A549 (cell line): Measurements from ENCODE around the gene IL4. TPM values are rescaled to one million over a fixed set of nuclear protein-coding genes. Genes with fewer than 3 reads are reported as not detected.
A peak's percentile ranks its signal among the peaks of the same experiment; 100 is the strongest.
"Not testable (repeated sequence)": the region's sequence is repeated elsewhere in the genome, so short reads cannot be mapped to it uniquely, and the experiment has no call there.

Source experiments
- ATAC-seq, 2 experiments: fragments of 200-7000 bp in 1 of 2; fragments of >200 bp in 1 of 2; cut with Nextera tagmentation in 1 of 2; cut with Tn5 transposase in 1 of 2; 3 replicates each; pipeline versions ENCODE4 v1.8.0 to v1.9.1; 2018 to 2020; ENCODE audit warnings: mild to moderate bottlenecking in 1 of 2, moderate library complexity in 1 of 2
- CTCF ChIA-PET: fragments of 300-600 bp; sonication (Branson Sonifier 250); formaldehyde crosslinking; extraction: SDS; loops from one replicate; lab custom pipeline; 2021; ENCODE audit warnings: antibody characterized with exemption, inconsistent platforms; lab: Yijun Ruan, JAX
- POLR2A ChIA-PET: fragments of 350-600 bp; formaldehyde crosslinking; extraction: SDS; loops from one replicate; lab custom pipeline; 2021; ENCODE audit warnings: antibody characterized with exemption, inconsistent platforms; lab: Yijun Ruan, JAX
- DNase-seq, 2 experiments: peaks; one replicate each; pipeline versions ENCODE4 v3.0.0 to v3.0.0-alpha.2; 2011 to 2016; ENCODE audit warnings: low read depth in 1 of 2, low spot score in 1 of 2
- FAIRE-seq: peaks from 2 replicates; lab custom pipeline; 2011; peaks lifted over from hg19 to GRCh38; lab: Jason Lieb, UNC
- H3K27ac ChIP-seq, 2 experiments: fragments of >200 bp; sonication (Bioruptor Twin); formaldehyde crosslinking; 3 replicates each; pipeline ENCODE4 v1.5.1; 2016 to 2017
- H3K4me1 ChIP-seq: fragments of >200 bp; sonication (Bioruptor Twin); formaldehyde crosslinking; 3 replicates; pipeline ENCODE4 v1.6.1; 2016
- H3K4me2 ChIP-seq: fragments of >200 bp; sonication (Bioruptor Twin); formaldehyde crosslinking; 3 replicates; pipeline ENCODE4 v1.6.1; 2016
- H3K4me3 ChIP-seq: fragments of >200 bp; sonication (Bioruptor Twin); formaldehyde crosslinking; 3 replicates; pipeline ENCODE4 v1.5.1; 2016
- H3K9me3 ChIP-seq: fragments of >200 bp; sonication (Bioruptor Twin); formaldehyde crosslinking; 3 replicates; pipeline ENCODE4 v1.6.1; 2016
- BHLHE40 ChIP-seq: IDR thresholded peaks from 2 replicates; pipeline ENCODE4 v1.6.1; 2012; ENCODE audit warnings: low read depth, low read length, inconsistent platforms
- CBX2 ChIP-seq: fragments of 200-600 bp; sonication (generic); IDR thresholded peaks from 2 replicates; pipeline ENCODE4 v1.6.1; 2016; ENCODE audit warnings: low read depth, mild to moderate bottlenecking, borderline replicate concordance
- ESRRA ChIP-seq: fragments of 150-350 bp; IDR thresholded peaks from 2 replicates; pipeline ENCODE4 v1.6.1; 2014; ENCODE audit warnings: mild to moderate bottlenecking, low read length, borderline replicate concordance
- FOSB ChIP-seq: fragments of 250-450 bp; sonication (Bioruptor Pico); IDR thresholded peaks from 2 replicates; pipeline ENCODE4 v1.5.0; 2020; ENCODE audit warnings: mild to moderate bottlenecking, moderate library complexity
- HDAC2 ChIP-seq: fragments of 200-600 bp; sonication (generic); IDR thresholded peaks from 2 replicates; pipeline ENCODE4 v1.6.1; 2016
- MAZ ChIP-seq: fragments of 150-350 bp; IDR thresholded peaks from 2 replicates; pipeline ENCODE4 v1.6.1; 2014; ENCODE audit warnings: antibody characterized with exemption, low read depth, low read length, borderline replicate concordance
- NFE2L2 ChIP-seq: fragments of 150-350 bp; conservative IDR thresholded peaks from 2 replicates; pipeline ENCODE4 v1.6.1; 2014; ENCODE audit warnings: low read length
- RAD21 ChIP-seq, 2 experiments: fragments of >200 bp in 1 of 2; sonication (Bioruptor Twin) in 1 of 2; formaldehyde crosslinking in 1 of 2; IDR thresholded peaks in 1 of 2; conservative IDR thresholded peaks in 1 of 2; 2 replicates in 1 of 2; 3 replicates in 1 of 2; pipeline ENCODE4 v1.6.1; 2012 to 2018; ENCODE audit warnings: inconsistent platforms in 1 of 2
- RCOR1 ChIP-seq: fragments of 150-350 bp; IDR thresholded peaks from 2 replicates; pipeline ENCODE4 v1.6.1; 2014; ENCODE audit warnings: antibody characterized with exemption, low read length, low read depth
- WGBS: methylation state at CpG from one replicate; pipeline ENCODE4 v1.1.6; 2017; ENCODE audit errors: missing lambda C conversion rate; 5-methylcytosine and 5-hydroxymethylcytosine counted together
- polyA plus RNA-seq, 4 experiments: library from polyadenylated mRNA; depleted of rRNA in 3 of 4; stranded (reverse); fragments of >200 nt; fragmentation: RNase III in 1 of 4; extraction: RNeasy Plus Mini Kit Qiagen cat#74134 plus additional on column Dnase treatment in 1 of 4; gene quantifications; 2 replicates in 3 of 4; 3 replicates in 1 of 4; pipeline ENCODE4 v1.2.3, GENCODE V29; 2011 to 2017
- TF ChIP-seq, protein P1 (sequence below): fragments of 450-650 bp; IDR thresholded peaks from 2 replicates; pipeline ENCODE4 v1.6.1; 2014; ENCODE audit warnings: antibody characterized with exemption
- TF ChIP-seq, protein P2 (sequence below): fragments of >200 bp; sonication (Bioruptor Twin); formaldehyde crosslinking; IDR thresholded peaks from 3 replicates; pipeline ENCODE4 v1.5.1; 2016
- TF ChIP-seq, protein P3 (sequence below): fragments of >200 bp; sonication (Bioruptor Twin); formaldehyde crosslinking; IDR thresholded peaks from 2 replicates; pipeline ENCODE4 v1.6.1; 2016
- TF ChIP-seq, protein P4 (sequence below): fragments of 250-450 bp; sonication (Bioruptor Pico); IDR thresholded peaks from 2 replicates; pipeline ENCODE4 v1.5.0; 2021; ENCODE audit warnings: mild to moderate bottlenecking, moderate library complexity, borderline replicate concordance
- TF ChIP-seq, protein P5 (sequence below): fragments of 200-600 bp; sonication (generic); IDR thresholded peaks from 2 replicates; pipeline ENCODE4 v1.6.1; 2016; ENCODE audit warnings: antibody characterized with exemption, mild to moderate bottlenecking, moderate library complexity

IL4 gene
- polyA plus RNA-seq, 2 of the 4 experiments (the other 2 are of a cell fraction) = not detected

DNA sequence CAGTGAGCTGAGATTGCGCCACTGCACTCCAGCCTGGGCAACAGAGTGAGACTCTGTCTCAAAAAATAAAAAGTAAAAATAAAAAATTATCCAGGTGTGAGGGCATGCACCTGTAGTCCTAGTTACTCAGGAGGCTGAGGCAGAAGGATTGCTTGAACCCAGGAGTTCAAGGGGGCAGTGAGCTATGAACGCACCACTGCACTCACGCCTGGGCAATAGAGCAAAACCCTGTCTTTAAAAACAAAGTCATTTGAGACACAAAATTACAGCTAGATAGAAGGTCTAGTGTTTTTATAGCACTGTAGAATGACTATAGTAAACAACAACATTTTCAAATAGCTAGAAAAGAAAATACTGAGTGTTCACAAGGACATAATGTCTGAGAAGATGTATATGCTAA is 16.4 kb downstream of the IL4 start:
- DNase-seq (no peak), FAIRE-seq (peak; percentile 7), ATAC-seq (no peak)
- no peak overlapping the region for H3K27ac ChIP-seq
- no peak overlapping the region for H3K4me3 ChIP-seq
- H3K9me3 ChIP-seq = no peaks in the 10 kb centered on the region
- no peak overlapping the region for H3K4me2 ChIP-seq
- H3K4me1 ChIP-seq = peaks cover 5% of the 10 kb centered on the region; the same call in 1 of the 3 replicates
- POLR2A ChIA-PET = no interaction called here
- 96% methylated on average over 3 of the region's 3 CpGs for WGBS
- TF ChIP-seq, protein P1, sequence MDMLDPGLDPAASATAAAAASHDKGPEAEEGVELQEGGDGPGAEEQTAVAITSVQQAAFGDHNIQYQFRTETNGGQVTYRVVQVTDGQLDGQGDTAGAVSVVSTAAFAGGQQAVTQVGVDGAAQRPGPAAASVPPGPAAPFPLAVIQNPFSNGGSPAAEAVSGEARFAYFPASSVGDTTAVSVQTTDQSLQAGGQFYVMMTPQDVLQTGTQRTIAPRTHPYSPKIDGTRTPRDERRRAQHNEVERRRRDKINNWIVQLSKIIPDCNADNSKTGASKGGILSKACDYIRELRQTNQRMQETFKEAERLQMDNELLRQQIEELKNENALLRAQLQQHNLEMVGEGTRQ = no peak
- TF ChIP-seq RCOR1 (no peak), CBX2 (no peak), HDAC2 (no peak), FOSB (CRISPR knock-in tag) (no peak), RAD21 (conservative IDR thresholded peaks at IDR 0.05 in 1 of 2, IDR thresholded peaks at IDR 0.05 in 1 of 2) (no peak), ESRRA (no peak), BHLHE40 (no peak), NFE2L2 (no peak), MAZ (no peak)
- TF ChIP-seq, protein P2, sequence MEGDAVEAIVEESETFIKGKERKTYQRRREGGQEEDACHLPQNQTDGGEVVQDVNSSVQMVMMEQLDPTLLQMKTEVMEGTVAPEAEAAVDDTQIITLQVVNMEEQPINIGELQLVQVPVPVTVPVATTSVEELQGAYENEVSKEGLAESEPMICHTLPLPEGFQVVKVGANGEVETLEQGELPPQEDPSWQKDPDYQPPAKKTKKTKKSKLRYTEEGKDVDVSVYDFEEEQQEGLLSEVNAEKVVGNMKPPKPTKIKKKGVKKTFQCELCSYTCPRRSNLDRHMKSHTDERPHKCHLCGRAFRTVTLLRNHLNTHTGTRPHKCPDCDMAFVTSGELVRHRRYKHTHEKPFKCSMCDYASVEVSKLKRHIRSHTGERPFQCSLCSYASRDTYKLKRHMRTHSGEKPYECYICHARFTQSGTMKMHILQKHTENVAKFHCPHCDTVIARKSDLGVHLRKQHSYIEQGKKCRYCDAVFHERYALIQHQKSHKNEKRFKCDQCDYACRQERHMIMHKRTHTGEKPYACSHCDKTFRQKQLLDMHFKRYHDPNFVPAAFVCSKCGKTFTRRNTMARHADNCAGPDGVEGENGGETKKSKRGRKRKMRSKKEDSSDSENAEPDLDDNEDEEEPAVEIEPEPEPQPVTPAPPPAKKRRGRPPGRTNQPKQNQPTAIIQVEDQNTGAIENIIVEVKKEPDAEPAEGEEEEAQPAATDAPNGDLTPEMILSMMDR = no peak
- TF ChIP-seq, protein P3, sequence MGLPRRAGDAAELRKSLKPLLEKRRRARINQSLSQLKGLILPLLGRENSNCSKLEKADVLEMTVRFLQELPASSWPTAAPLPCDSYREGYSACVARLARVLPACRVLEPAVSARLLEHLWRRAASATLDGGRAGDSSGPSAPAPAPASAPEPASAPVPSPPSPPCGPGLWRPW = no peak
- TF ChIP-seq, protein P4, sequence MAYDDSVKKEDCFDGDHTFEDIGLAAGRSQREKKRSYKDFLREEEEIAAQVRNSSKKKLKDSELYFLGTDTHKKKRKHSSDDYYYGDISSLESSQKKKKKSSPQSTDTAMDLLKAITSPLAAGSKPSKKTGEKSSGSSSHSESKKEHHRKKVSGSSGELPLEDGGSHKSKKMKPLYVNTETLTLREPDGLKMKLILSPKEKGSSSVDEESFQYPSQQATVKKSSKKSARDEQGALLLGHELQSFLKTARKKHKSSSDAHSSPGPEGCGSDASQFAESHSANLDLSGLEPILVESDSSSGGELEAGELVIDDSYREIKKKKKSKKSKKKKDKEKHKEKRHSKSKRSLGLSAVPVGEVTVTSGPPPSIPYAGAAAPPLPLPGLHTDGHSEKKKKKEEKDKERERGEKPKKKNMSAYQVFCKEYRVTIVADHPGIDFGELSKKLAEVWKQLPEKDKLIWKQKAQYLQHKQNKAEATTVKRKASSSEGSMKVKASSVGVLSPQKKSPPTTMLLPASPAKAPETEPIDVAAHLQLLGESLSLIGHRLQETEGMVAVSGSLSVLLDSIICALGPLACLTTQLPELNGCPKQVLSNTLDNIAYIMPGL = no peak
- TF ChIP-seq, protein P5, sequence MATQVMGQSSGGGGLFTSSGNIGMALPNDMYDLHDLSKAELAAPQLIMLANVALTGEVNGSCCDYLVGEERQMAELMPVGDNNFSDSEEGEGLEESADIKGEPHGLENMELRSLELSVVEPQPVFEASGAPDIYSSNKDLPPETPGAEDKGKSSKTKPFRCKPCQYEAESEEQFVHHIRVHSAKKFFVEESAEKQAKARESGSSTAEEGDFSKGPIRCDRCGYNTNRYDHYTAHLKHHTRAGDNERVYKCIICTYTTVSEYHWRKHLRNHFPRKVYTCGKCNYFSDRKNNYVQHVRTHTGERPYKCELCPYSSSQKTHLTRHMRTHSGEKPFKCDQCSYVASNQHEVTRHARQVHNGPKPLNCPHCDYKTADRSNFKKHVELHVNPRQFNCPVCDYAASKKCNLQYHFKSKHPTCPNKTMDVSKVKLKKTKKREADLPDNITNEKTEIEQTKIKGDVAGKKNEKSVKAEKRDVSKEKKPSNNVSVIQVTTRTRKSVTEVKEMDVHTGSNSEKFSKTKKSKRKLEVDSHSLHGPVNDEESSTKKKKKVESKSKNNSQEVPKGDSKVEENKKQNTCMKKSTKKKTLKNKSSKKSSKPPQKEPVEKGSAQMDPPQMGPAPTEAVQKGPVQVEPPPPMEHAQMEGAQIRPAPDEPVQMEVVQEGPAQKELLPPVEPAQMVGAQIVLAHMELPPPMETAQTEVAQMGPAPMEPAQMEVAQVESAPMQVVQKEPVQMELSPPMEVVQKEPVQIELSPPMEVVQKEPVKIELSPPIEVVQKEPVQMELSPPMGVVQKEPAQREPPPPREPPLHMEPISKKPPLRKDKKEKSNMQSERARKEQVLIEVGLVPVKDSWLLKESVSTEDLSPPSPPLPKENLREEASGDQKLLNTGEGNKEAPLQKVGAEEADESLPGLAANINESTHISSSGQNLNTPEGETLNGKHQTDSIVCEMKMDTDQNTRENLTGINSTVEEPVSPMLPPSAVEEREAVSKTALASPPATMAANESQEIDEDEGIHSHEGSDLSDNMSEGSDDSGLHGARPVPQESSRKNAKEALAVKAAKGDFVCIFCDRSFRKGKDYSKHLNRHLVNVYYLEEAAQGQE = no peak
- CTCF ChIA-PET = interaction anchor here (0.9 to 2.4 kb wide), 2 partner anchors 11 to 13 kb away, joined by 3 to 7 read pairs; no protein-coding TSS in a partner anchor

DNA sequence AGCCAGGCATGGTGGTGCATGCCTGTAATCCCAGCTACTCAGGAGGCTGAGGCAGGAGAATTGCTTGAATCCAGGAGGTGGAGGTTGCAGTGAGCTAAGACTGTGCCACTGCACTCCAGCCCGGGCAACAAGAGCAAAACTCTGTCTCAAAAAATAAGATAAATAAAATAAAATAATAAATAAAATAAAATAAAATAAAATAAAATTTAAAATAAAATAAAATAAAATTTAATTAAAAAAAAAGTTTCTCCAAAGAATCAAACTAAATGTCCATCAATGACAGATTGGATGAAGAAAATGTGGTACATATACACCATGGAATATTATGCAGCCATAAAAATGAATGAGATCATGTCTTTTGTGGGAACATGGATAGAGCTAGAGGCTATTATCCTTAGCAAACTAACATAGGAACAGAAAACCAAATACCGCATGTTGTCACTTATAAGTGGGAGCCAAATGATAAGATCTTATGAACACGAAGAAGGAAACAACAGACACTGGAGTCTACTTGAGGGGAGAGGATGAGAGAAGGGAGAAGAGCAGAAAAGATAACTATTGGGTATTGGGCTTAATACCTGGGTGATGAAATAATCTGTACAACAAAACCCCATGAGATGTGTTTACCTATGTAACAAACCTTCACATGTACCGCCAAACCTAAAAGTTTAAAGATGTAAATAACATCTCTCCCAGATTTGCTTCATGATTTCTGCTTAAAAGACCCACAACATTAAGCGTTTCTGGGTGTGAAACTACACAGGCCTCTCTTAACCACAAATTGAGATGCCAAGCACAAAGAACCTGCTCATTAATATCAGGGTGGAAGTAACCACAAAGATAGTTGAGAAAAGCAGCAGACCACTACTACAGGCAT is 18.2 kb downstream of the IL4 start:
- WGBS = 78% methylated on average over 5 of the region's 5 CpGs
- not testable (repeated sequence) for ATAC-seq
- CTCF ChIA-PET = interaction anchor here (0.6 kb wide), 1 partner anchor 47 kb away, joined by 3 read pairs; no protein-coding TSS in a partner anchor

More for the DNA sequence above, 18.2 kb downstream of the IL4 start:
- FAIRE-seq, H3K4me1 ChIP-seq, POLR2A ChIA-PET, H3K4me2 ChIP-seq, H3K9me3 ChIP-seq, DNase-seq, H3K4me3 ChIP-seq: not testable (repeated sequence)
- H3K27ac ChIP-seq = peak overlapping the region in 1 of 2 experiments; percentile 9; a peak in 2 of 6 replicates
